Tibial artery (tissue), 4 donors: Measurements from ENCODE around the gene PPP4R3C.
"Not testable (repeated sequence)": the region's sequence is repeated elsewhere in the genome, so short reads cannot be mapped to it uniquely, and the experiment has no call there.

Experiments
- DNase-seq, 2 donors: peaks; one replicate each; pipeline ENCODE4 v3.0.0-alpha.2; 2019
- H3K27ac ChIP-seq, 2 donors: fragments of 200-600 bp; sonication (generic) in 1 of 2; 1 replicate in 1 of 2; 2 replicates in 1 of 2; pipeline ENCODE4 v1.5.1; 2018 to 2019; ENCODE audit warnings: mild to moderate bottlenecking in 1 of 2
- H3K27me3 ChIP-seq, 2 donors: fragments of 200-600 bp; sonication (generic) in 1 of 2; one replicate each; pipeline versions ENCODE4 v1.5.1 to v1.6.0; 2016 to 2019
- H3K36me3 ChIP-seq, 3 donors: fragments of 200-600 bp; sonication (generic) in 2 of 3; one replicate each; pipeline ENCODE4 v1.5.1; 2016 to 2019; ENCODE audit warnings: mild to moderate bottlenecking in 2 of 3
- H3K4me1 ChIP-seq, 4 donors: fragments of 200-600 bp; sonication (generic) in 2 of 4; 1 replicate in 3 of 4; 2 replicates in 1 of 4; pipeline ENCODE4 v1.5.1; 2016 to 2019
- H3K4me3 ChIP-seq, 2 donors: fragments of 200-600 bp; sonication (generic) in 1 of 2; 1 replicate in 1 of 2; 2 replicates in 1 of 2; pipeline ENCODE4 v1.5.1; 2018 to 2019; ENCODE audit warnings: mild to moderate bottlenecking in 2 of 2
- H3K9me3 ChIP-seq, 3 donors: fragments of 200-600 bp; sonication (generic) in 1 of 3; one replicate each; pipeline ENCODE4 v1.5.1; 2016 to 2019
- intact Hi-C: fragments of 100-400 bp; cut with DNase I; formaldehyde crosslinking; loops from one replicate; pipeline ENCODE4 v1.15.0; 2023; ENCODE audit warnings: low total_unique reads
- TF ChIP-seq, protein P1 (sequence below), 2 experiments: fragments of 200-600 bp in 1 of 2; fragments of 450-650 bp in 1 of 2; IDR thresholded peaks; one replicate each; pipeline ENCODE4 v1.5.1; 2017 to 2019; ENCODE audit warnings: antibody characterized with exemption in 2 of 2, mild to moderate bottlenecking in 1 of 2, moderate library complexity in 1 of 2

Gene PPP4R3C

GRCh38 chrX:27463187-27463586, at the start of gene PPP4R3C:
PPP4R3C (minus strand) TSS chrX:27463341; CDS start chrX:27463296, 45 bp downstream.
- no peak within 1 kb of the TSS for H3K4me3 ChIP-seq
- intact Hi-C loops: no loop called here

DNA sequence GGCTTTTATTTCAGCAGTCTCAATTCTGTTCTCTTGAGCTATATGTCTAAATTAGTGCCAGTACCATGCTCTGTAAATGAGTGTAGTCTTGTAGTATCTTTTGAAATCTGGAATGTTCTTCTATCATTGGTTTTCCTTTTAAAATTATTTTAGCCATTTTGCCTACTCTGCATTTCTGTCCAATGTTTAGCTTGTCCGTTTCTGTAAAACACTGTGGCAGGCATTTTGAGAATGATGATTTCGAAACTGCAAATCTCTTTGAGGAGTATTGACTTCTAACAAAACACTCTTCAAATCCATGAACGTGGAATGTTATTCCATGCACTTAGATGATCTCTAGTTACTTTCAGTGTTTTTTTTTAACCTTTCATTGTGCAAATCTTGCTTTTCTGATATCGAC, 28.3 kb upstream of the PPP4R3C start:
- Histone ChIP-seq H3K4me3 (no peak overlapping the region), H3K36me3 (no peaks in the 10 kb centered on the region), H3K9me3 (no peaks in the 10 kb centered on the region), H3K4me1 (no peaks in the 10 kb centered on the region), H3K27me3 (no peaks in the 10 kb centered on the region), H3K27ac (no peak overlapping the region)
- intact Hi-C loops: no loop called here
- DNase-seq: no peak
- TF ChIP-seq, protein P1, sequence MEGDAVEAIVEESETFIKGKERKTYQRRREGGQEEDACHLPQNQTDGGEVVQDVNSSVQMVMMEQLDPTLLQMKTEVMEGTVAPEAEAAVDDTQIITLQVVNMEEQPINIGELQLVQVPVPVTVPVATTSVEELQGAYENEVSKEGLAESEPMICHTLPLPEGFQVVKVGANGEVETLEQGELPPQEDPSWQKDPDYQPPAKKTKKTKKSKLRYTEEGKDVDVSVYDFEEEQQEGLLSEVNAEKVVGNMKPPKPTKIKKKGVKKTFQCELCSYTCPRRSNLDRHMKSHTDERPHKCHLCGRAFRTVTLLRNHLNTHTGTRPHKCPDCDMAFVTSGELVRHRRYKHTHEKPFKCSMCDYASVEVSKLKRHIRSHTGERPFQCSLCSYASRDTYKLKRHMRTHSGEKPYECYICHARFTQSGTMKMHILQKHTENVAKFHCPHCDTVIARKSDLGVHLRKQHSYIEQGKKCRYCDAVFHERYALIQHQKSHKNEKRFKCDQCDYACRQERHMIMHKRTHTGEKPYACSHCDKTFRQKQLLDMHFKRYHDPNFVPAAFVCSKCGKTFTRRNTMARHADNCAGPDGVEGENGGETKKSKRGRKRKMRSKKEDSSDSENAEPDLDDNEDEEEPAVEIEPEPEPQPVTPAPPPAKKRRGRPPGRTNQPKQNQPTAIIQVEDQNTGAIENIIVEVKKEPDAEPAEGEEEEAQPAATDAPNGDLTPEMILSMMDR (IDR thresholded peaks at IDR 0.05): no peak

More at GRCh38 chrX:27463187-27463586, at the start of gene PPP4R3C:
- Histone ChIP-seq H3K36me3 (no peaks in the 10 kb centered on the region), H3K27me3 (no peaks in the 10 kb centered on the region), H3K27ac (no peak within 1 kb of the TSS), H3K9me3 (no peaks in the 10 kb centered on the region), H3K4me1 (no peaks in the 10 kb centered on the region)
- DNase-seq: no peak
- TF ChIP-seq, protein P1 (IDR thresholded peaks at IDR 0.05): no peak

- Histone ChIP-seq H3K4me3 (no peak overlapping the region), H3K4me1 (no peaks in the 10 kb centered on the region), H3K9me3 (no peaks in the 10 kb centered on the region), H3K27me3 (no peaks in the 10 kb centered on the region), H3K36me3 (no peaks in the 10 kb centered on the region), H3K27ac (no peak overlapping the region)
- TF ChIP-seq, protein P1 (IDR thresholded peaks at IDR 0.05): no peak
- intact Hi-C loops: no loop called here
- no peak for DNase-seq
Measured at GRCh38 chrX:27466051-27466450, 2.9 kb upstream of the PPP4R3C start.

GRCh38 chrX:27465036-27465435, 1.9 kb upstream of the PPP4R3C start:
- intact Hi-C loops: no loop called here
- H3K4me3 ChIP-seq: no peak overlapping the region
- TF ChIP-seq, protein P1 (IDR thresholded peaks at IDR 0.05): no peak
- H3K9me3 ChIP-seq: no peaks in the 10 kb centered on the region
- no peaks in the 10 kb centered on the region for H3K36me3 ChIP-seq
- DNase-seq: no peak
- H3K27me3 ChIP-seq: no peaks in the 10 kb centered on the region
- no peaks in the 10 kb centered on the region for H3K4me1 ChIP-seq
- no peak overlapping the region for H3K27ac ChIP-seq

DNA sequence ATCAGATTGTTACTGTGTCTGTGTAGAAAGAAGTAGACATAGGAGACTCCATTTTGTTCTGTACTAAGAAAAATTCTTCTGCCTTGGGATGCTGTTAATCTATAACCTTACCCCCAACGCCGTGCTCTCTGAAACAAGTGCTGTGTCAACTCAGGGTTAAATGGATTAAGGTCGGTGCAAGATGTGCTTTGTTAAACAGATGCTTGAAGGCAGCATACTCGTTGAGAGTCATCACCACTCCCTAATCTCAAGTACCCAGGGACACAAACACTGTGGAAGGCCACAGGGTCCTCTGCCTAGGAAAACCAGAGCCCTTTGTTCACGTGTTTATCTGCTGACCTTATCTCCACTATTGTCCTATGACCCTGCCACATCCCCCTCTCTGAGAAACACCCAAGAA, 4.0 kb downstream of the PPP4R3C start:
- H3K4me1 ChIP-seq, H3K27me3 ChIP-seq, DNase-seq, intact Hi-C loops, H3K36me3 ChIP-seq, H3K27ac ChIP-seq, H3K9me3 ChIP-seq, H3K4me3 ChIP-seq: not testable (repeated sequence)

DNA sequence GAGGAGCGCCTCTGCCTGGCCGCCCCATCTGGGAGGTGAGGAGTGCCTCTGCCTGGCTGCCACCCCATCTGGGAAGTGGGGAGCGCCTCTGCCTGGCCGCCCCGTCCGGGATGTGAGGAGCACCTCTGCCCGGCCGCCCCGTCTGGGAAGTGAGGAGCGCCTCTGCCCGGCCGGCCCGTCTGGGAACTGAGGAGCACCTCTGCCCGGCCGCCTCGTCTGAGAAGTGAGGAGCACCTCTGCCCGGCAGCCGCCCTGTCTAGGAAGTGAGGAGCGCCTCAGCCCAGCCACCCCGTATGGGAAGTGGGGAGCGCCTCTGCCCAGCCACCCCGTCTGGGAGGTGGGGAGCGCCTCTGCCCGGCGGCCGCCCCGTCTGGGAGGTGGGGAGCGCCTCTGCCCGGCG, 4.6 kb downstream of the PPP4R3C start:
- H3K9me3 ChIP-seq, DNase-seq, H3K36me3 ChIP-seq, H3K4me1 ChIP-seq, H3K27me3 ChIP-seq, H3K27ac ChIP-seq, intact Hi-C loops, H3K4me3 ChIP-seq: not testable (repeated sequence)

DNA sequence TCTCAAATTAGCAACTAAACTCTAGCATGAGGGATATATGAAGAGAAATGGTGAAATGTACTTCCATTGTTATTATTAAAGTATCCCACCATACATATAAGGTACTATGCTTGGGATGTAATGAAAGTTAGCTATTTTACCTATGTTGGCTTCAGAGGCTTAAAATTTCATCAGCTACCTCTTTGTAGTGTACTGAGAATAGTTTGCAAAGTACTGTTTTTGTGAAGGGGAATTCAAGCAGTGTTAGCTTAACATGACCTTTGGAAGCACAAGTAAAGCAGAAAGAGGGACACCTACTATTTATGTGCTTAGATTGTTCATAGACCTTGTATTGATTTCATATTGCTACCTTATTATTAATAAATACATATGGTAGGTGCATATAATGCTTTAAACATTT, 11.8 kb downstream of the PPP4R3C start:
- intact Hi-C loops: no loop called here
- TF ChIP-seq, protein P1 (IDR thresholded peaks at IDR 0.05): no peak
- Histone ChIP-seq H3K4me1 (no peaks in the 10 kb centered on the region), H3K4me3 (no peak overlapping the region), H3K9me3 (no peaks in the 10 kb centered on the region), H3K36me3 (no peaks in the 10 kb centered on the region), H3K27me3 (no peaks in the 10 kb centered on the region), H3K27ac (no peak overlapping the region)
- DNase-seq: no peak
